Measurements from ENCODE around the gene EPHA8.
A peak's percentile ranks its signal among the peaks of the same experiment; 100 is the strongest.

EPHA8 gene

GRCh38 chr1:22638476-22639234 is 75.4 kb downstream of the EPHA8 start:
- no peak for DNase-seq (ENCODE audit: low read depth)
- no peak overlapping the region for H3K4me3 ChIP-seq (ENCODE audit: low read length)
- TF ChIP-seq CTCF (conservative IDR thresholded peaks at IDR 0.05; ENCODE audit: low read length) = no peak

- peak; percentile 54 for DNase-seq (ENCODE audit: low read depth)
- H3K4me3 ChIP-seq (ENCODE audit: low read length) = no peak overlapping the region
- no peak; the same call in 1 of the 2 replicates for TF ChIP-seq CTCF (conservative IDR thresholded peaks at IDR 0.05; ENCODE audit: low read length)
Observed at GRCh38 chr1:22639286-22639685, 76.0 kb downstream of the EPHA8 start.

GRCh38 chr1:22641247-22641646 is 78.0 kb downstream of the EPHA8 start:
- no peak for TF ChIP-seq CTCF (conservative IDR thresholded peaks at IDR 0.05; ENCODE audit: low read length)
- DNase-seq (ENCODE audit: low read depth) = no peak
- H3K4me3 ChIP-seq (ENCODE audit: low read length) = no peak overlapping the region

GRCh38 chr1:22641906-22642636 is 78.8 kb downstream of the EPHA8 start:
- TF ChIP-seq CTCF (conservative IDR thresholded peaks at IDR 0.05; ENCODE audit: low read length) = peak; percentile 79
- peak; percentile 30 for DNase-seq (ENCODE audit: low read depth)
- no peak overlapping the region for H3K4me3 ChIP-seq (ENCODE audit: low read length)

- DNase-seq (ENCODE audit: low read depth) = no peak
- H3K4me3 ChIP-seq (ENCODE audit: low read length) = no peak within 1 kb of the TSS
- no peak for TF ChIP-seq CTCF (conservative IDR thresholded peaks at IDR 0.05; ENCODE audit: low read length)
Observed at GRCh38 chr1:22643381-22643780, 80.1 kb downstream of the EPHA8 start, which contains the start of gene C1QC. Gene C1QC, plus strand, starts transcription at chr1:22643633. Its CDS starts 391 bp downstream, at chr1:22644024.

GRCh38 chr1:22643928-22644327 is 80.6 kb downstream of the EPHA8 start:
- TF ChIP-seq CTCF (conservative IDR thresholded peaks at IDR 0.05; ENCODE audit: low read length) = no peak
- no peak for DNase-seq (ENCODE audit: low read depth)
- H3K4me3 ChIP-seq (ENCODE audit: low read length) = no peak overlapping the region

GRCh38 chr1:22645931-22646330 is 82.6 kb downstream of the EPHA8 start:
- no peak for DNase-seq (ENCODE audit: low read depth)
- no peak overlapping the region for H3K4me3 ChIP-seq (ENCODE audit: low read length)
- no peak for TF ChIP-seq CTCF (conservative IDR thresholded peaks at IDR 0.05; ENCODE audit: low read length)
